IMR-90 (cell line): ENCODE data around the gene PREP. TPM values are rescaled to one million over a fixed set of nuclear protein-coding genes. Genes with fewer than 3 reads are reported as not detected.

Source experiments
- ATAC-seq: fragments of 200-7000 bp; cut with Tn5 transposase; 2 replicates; pipeline ENCODE4 v1.9.1; 2020; ENCODE audit warnings: low read depth, mild to moderate bottlenecking, moderate library complexity
- BruUV-seq: library from RNA; stranded (reverse); fragments of 400-500 nt; replicated peaks from 2 replicates; lab custom pipeline; 2021; lab: Mats Ljungman, UMichigan
- CTCF ChIA-PET: fragments of 300-600 bp; formaldehyde crosslinking; extraction: SDS; loops from one replicate; lab custom pipeline; 2021; ENCODE audit warnings: antibody characterized with exemption; lab: Yijun Ruan, JAX
- POLR2A ChIA-PET: fragments of 300-600 bp; sonication (Branson Sonifier 250); formaldehyde crosslinking; loops from one replicate; lab custom pipeline; 2022; ENCODE audit warnings: antibody characterized with exemption; ENCODE audit not compliant: unreplicated experiment; lab: Charles Lee
- DNase-seq: peaks from one replicate; pipeline ENCODE4 v3.0.0; 2013
- H2AFZ ChIP-seq: replicated peaks from 2 replicates; pipeline ENCODE3; 2013; ENCODE audit warnings: low read length, mild to moderate bottlenecking; ENCODE audit not compliant: poor library complexity
- H2AK5ac ChIP-seq: 2 replicates; pipeline ENCODE4 v1.6.1; 2013; ENCODE audit warnings: low read depth, low read length, inconsistent platforms
- H2AK9ac ChIP-seq: replicated peaks from 2 replicates; pipeline ENCODE3; 2013; ENCODE audit warnings: mild to moderate bottlenecking, low read depth, low read length, moderate library complexity; ENCODE audit not compliant: poor library complexity
- H2BK120ac ChIP-seq: 2 replicates; pipeline ENCODE4 v1.6.1; 2013; ENCODE audit warnings: low read depth, low read length, inconsistent platforms
- H2BK15ac ChIP-seq: 3 replicates; pipeline ENCODE4 v1.6.1; 2013; ENCODE audit warnings: low read depth, low read length, inconsistent platforms
- H2BK20ac ChIP-seq: 2 replicates; pipeline ENCODE4 v1.6.1; 2013; ENCODE audit warnings: low read depth, mild to moderate bottlenecking, inconsistent platforms, low read length, moderate library complexity
- H2BK5ac ChIP-seq: 2 replicates; pipeline ENCODE4 v1.6.1; 2013; ENCODE audit warnings: mild to moderate bottlenecking, low read depth, low read length, inconsistent platforms; ENCODE audit not compliant: poor library complexity, severe bottlenecking
- H3K14ac ChIP-seq: replicated peaks from 2 replicates; pipeline ENCODE4 v1.6.1; 2013; ENCODE audit warnings: low read depth, low read length, inconsistent platforms
- H3K18ac ChIP-seq: 2 replicates; pipeline ENCODE4 v1.6.1; 2013; ENCODE audit warnings: low read depth, low read length, control low read depth
- H3K23ac ChIP-seq: 2 replicates; pipeline ENCODE4 v1.6.1; 2013; ENCODE audit warnings: low read depth, low read length, inconsistent platforms
- H3K27ac ChIP-seq: 2 replicates; pipeline ENCODE4 v1.5.1; 2013; ENCODE audit warnings: mild to moderate bottlenecking, control low read depth, low read length; ENCODE audit not compliant: insufficient read depth
- H3K27me3 ChIP-seq: 2 replicates; pipeline ENCODE4 v1.6.1; 2013; ENCODE audit warnings: low read length; ENCODE audit not compliant: control insufficient read depth, insufficient read depth
- H3K36me3 ChIP-seq: 2 replicates; pipeline ENCODE4 v1.6.1; 2013; ENCODE audit warnings: low read length, mixed read lengths; ENCODE audit not compliant: control insufficient read depth, insufficient read depth
- H3K4ac ChIP-seq: 2 replicates; pipeline ENCODE4 v1.6.1; 2013; ENCODE audit warnings: low read depth, low read length, inconsistent platforms
- H3K4me1 ChIP-seq: 2 replicates; pipeline ENCODE4 v1.6.1; 2013; ENCODE audit warnings: low read length, mixed read lengths; ENCODE audit not compliant: control insufficient read depth, insufficient read depth
- H3K4me2 ChIP-seq: 2 replicates; pipeline ENCODE4 v1.6.1; 2013; ENCODE audit warnings: low read depth, mild to moderate bottlenecking, control low read depth, low read length, moderate library complexity
- H3K4me3 ChIP-seq: 2 replicates; pipeline ENCODE4 v1.5.1; 2013; ENCODE audit warnings: low read depth, mild to moderate bottlenecking, control low read depth, low read length, moderate library complexity; ENCODE audit not compliant: insufficient read depth
- H3K56ac ChIP-seq: 2 replicates; pipeline ENCODE4 v1.6.1; 2013; ENCODE audit warnings: low read length, inconsistent platforms; ENCODE audit not compliant: insufficient read depth; ENCODE audit errors: extremely low read depth
- H3K79me1 ChIP-seq, 2 experiments: 2 replicates each; pipeline ENCODE4 v1.6.1; 2013; ENCODE audit warnings: low read length in 2 of 2, inconsistent platforms in 1 of 2, low read depth in 1 of 2
- H3K9ac ChIP-seq: 2 replicates; pipeline ENCODE4 v1.6.1; 2013; ENCODE audit warnings: low read depth, low read length, control low read depth
- H3K9me1 ChIP-seq: 2 replicates; pipeline ENCODE4 v1.6.1; 2013; ENCODE audit warnings: low read length, inconsistent platforms; ENCODE audit not compliant: insufficient read depth
- H3K9me3 ChIP-seq: 2 replicates; pipeline ENCODE4 v1.6.1; 2013; ENCODE audit warnings: low read length; ENCODE audit not compliant: control insufficient read depth, insufficient read depth
- H4K20me1 ChIP-seq: 2 replicates; pipeline ENCODE4 v1.6.1; 2013; ENCODE audit warnings: low read length, inconsistent platforms; ENCODE audit not compliant: insufficient read depth
- H4K5ac ChIP-seq: 2 replicates; pipeline ENCODE4 v1.6.1; 2013; ENCODE audit warnings: mild to moderate bottlenecking, low read depth, low read length, control low read depth
- H4K8ac ChIP-seq, 2 experiments: 2 replicates each; pipeline ENCODE4 v1.6.1; 2013; ENCODE audit warnings: low read depth in 2 of 2, low read length in 2 of 2, control low read depth in 1 of 2, inconsistent platforms in 1 of 2
- H4K91ac ChIP-seq: 2 replicates; pipeline ENCODE4 v1.6.1; 2013; ENCODE audit warnings: low read depth, low read length, inconsistent platforms; ENCODE audit not compliant: insufficient read depth
- BHLHE40 ChIP-seq: fragments of 150-350 bp; IDR thresholded peaks from 2 replicates; pipeline ENCODE4 v1.6.1; 2016; ENCODE audit warnings: mild to moderate bottlenecking, low read depth, low read length
- CEBPB ChIP-seq: IDR thresholded peaks from 2 replicates; pipeline ENCODE4 v1.6.1; 2012; ENCODE audit warnings: low read depth, low read length, improper control_type of control experiment
- CHD1 ChIP-seq: IDR thresholded peaks from 2 replicates; pipeline ENCODE4 v1.6.1; 2012; ENCODE audit warnings: low read depth, low read length, improper control_type of control experiment
- MAZ ChIP-seq: IDR thresholded peaks from 2 replicates; pipeline ENCODE4 v1.6.1; 2012; ENCODE audit warnings: low read depth, mild to moderate bottlenecking, low read length, improper control_type of control experiment, moderate library complexity, borderline replicate concordance
- NFE2L2 ChIP-seq: fragments of 150-350 bp; IDR thresholded peaks from 2 replicates; pipeline ENCODE4 v1.6.1; 2016; ENCODE audit warnings: low read depth, mild to moderate bottlenecking, low read length
- POLR2A ChIP-seq: IDR thresholded peaks from 2 replicates; pipeline ENCODE4 v1.6.1; 2012; ENCODE audit warnings: mild to moderate bottlenecking, low read depth, low read length
- RAD21 ChIP-seq: IDR thresholded peaks from 2 replicates; pipeline ENCODE4 v1.6.1; 2012; ENCODE audit warnings: low read length, improper control_type of control experiment
- RCOR1 ChIP-seq: IDR thresholded peaks from 2 replicates; pipeline ENCODE4 v1.6.1; 2012; ENCODE audit warnings: mild to moderate bottlenecking, low read length, improper control_type of control experiment; ENCODE audit not compliant: insufficient replicate concordance
- SMC3 ChIP-seq: fragments of 150-350 bp; IDR thresholded peaks from 2 replicates; pipeline ENCODE4 v1.6.1; 2016; ENCODE audit warnings: low read depth, mild to moderate bottlenecking, antibody characterized with exemption, low read length, moderate library complexity
- WGBS, 2 experiments: methylation state at CpG; one replicate each; pipeline versions ENCODE4 v1.1.5 to v1.1.7; 2013; ENCODE audit warnings: missing lambda C conversion rate in 2 of 2; ENCODE audit not compliant: insufficient read length in 1 of 2; ENCODE audit errors: extremely low coverage in 2 of 2; 5-methylcytosine and 5-hydroxymethylcytosine counted together
- dilution Hi-C: fragments of 300-500 bp; cut with HindIII; formaldehyde crosslinking; loops from one replicate; pipeline ENCODE4 v1.14.3; 2018; ENCODE audit warnings: low sequenced_read_pairs; ENCODE audit not compliant: unreplicated experiment
- in situ Hi-C: fragments of 300-500 bp; cut with MboI; formaldehyde crosslinking; loops from 3 replicates; pipeline ENCODE4 v1.14.3; 2019; ENCODE audit warnings: low sequenced_read_pairs, inconsistent platforms, mixed read lengths
- intact Hi-C: fragments of 100-400 bp; cut with micrococcal nuclease; formaldehyde crosslinking; loops from 2 replicates; pipeline ENCODE4 v1.10.0; 2022
- polyA plus RNA-seq, 3 experiments: library from polyadenylated mRNA; depleted of rRNA; stranded (reverse); fragments of >200 nt; gene quantifications; 2 replicates each; pipeline ENCODE4 v1.2.3, GENCODE V29; 2012; ENCODE audit warnings: low replicate concordance in 1 of 3
- total RNA-seq: library from RNA; depleted of rRNA; stranded (reverse); fragments of >200 nt; gene quantifications from 2 replicates; pipeline ENCODE4 v1.2.3, GENCODE V29; 2012
- TF ChIP-seq, protein P1 (sequence below): fragments of 150-350 bp; IDR thresholded peaks from 2 replicates; pipeline ENCODE4 v1.6.1; 2016; ENCODE audit warnings: low read depth, mild to moderate bottlenecking, low read length, moderate library complexity, borderline replicate concordance
- TF ChIP-seq, protein P2 (sequence below): fragments of 150-350 bp; IDR thresholded peaks from 2 replicates; pipeline ENCODE4 v1.6.1; 2017; ENCODE audit warnings: mild to moderate bottlenecking, antibody characterized with exemption, low read length, low read depth

PREP gene
- total and polyA plus RNA-seq, 2 of the 4 experiments (the other 2 are of a cell fraction) = 21.0 to 25.7 TPM

DNA sequence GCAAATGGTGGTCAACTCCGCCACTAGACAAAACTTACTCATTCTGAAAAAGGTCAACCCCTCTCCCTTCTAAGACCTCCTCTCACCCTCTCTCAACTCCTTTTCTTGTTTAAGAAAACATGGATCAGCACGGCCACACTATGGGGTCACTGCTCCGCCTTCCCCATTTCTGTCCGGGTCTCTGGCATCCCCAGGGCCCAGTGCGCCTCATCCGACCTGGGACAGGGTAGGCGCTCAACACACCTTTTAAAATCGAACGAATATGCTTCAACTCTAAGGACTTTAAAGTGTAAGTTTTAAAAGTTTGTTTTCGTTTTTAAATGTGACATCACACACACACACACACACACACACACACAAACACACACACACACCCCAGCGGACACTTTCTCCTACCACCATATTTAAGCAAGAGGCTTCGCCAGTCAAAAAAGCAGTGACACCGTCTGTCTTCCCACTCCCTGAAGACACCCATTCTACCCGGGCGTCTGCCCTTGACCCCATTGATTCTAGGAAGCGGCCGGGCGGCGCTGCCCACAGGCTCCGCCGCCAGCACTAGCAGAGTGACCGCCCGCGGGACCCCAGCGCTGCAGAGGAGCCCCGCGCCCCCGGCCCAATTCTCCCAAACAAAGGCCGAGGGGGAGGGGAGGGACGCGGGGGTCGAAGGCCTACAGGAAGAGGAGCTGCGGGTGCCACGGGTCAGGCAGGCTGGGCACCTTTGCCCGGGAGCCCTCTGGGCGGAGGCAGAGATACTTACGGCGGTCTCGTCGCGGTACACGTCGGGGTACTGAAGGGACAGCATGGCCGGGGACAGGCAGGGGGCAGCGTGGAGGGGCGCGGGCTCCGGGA, 568 bp downstream of the PREP start:
- H2BK20ac ChIP-seq = no peak overlapping the region
- ChIA-PET CTCF (interaction anchor here (0.5 to 1.1 kb wide), 12 partner anchors 8 to 825 kb away, joined by 3 to 7 read pairs (median 3); a partner anchor contains a TSS), POLR2A (no interaction called here)
- intact Hi-C loops = loop anchor here (2.0 kb wide), 1 partner anchor 266 kb away; a partner anchor contains a TSS
- H3K27ac ChIP-seq = peak overlapping the region; percentile 69
- peak overlapping the region; percentile 76 for H3K4me3 ChIP-seq
- peak overlapping the region; percentile 75 for H3K9ac ChIP-seq
- peak overlapping the region in 1 of 2 experiments; percentile 53; a peak in 2 of 4 replicates for H4K8ac ChIP-seq
- peak overlapping the region; percentile 38 for H2BK5ac ChIP-seq
- H3K4me1 ChIP-seq = no peaks in the 10 kb centered on the region; the same call in 1 of the 2 replicates
- H3K4ac ChIP-seq = peak overlapping the region; percentile 57
- no peak overlapping the region for H2BK15ac ChIP-seq
- BruUV-seq = no TSS peak
- DNase-seq (peak; percentile 36), ATAC-seq (peak; percentile 50)
- peak overlapping the region; percentile 80 for H3K14ac ChIP-seq
- H3K56ac ChIP-seq = no peak overlapping the region
- H3K18ac ChIP-seq = no peak overlapping the region; the same call in 1 of the 2 replicates
- peak overlapping the region; percentile 1; the same call in 1 of the 2 replicates for H2AK5ac ChIP-seq
- peak overlapping the region; percentile 95 for H3K4me2 ChIP-seq
- dilution Hi-C loops = loop anchor here (25.0 kb wide), 1 partner anchor 315 kb away; no protein-coding TSS in a partner anchor
- in situ Hi-C loops = loop anchor here (10.0 kb wide), 1 partner anchor 308 kb away; no protein-coding TSS in a partner anchor
- peak overlapping the region; percentile 80 for H3K23ac ChIP-seq
- H3K36me3 ChIP-seq = no peaks in the 10 kb centered on the region
- no peaks in the 10 kb centered on the region for H3K27me3 ChIP-seq
- no peak overlapping the region for H2BK120ac ChIP-seq
- no peaks in the 10 kb centered on the region for H3K9me3 ChIP-seq
- H2AK9ac ChIP-seq = peak overlapping the region; percentile 75
- no peak overlapping the region; the same call in 1 of the 2 replicates for H4K5ac ChIP-seq
- peaks cover 2% of the 10 kb centered on the region; the same call in 1 of the 2 replicates for H3K9me1 ChIP-seq
- TF ChIP-seq CHD1 = no peak
- no peak for TF ChIP-seq RCOR1
- TF ChIP-seq, protein P1, sequence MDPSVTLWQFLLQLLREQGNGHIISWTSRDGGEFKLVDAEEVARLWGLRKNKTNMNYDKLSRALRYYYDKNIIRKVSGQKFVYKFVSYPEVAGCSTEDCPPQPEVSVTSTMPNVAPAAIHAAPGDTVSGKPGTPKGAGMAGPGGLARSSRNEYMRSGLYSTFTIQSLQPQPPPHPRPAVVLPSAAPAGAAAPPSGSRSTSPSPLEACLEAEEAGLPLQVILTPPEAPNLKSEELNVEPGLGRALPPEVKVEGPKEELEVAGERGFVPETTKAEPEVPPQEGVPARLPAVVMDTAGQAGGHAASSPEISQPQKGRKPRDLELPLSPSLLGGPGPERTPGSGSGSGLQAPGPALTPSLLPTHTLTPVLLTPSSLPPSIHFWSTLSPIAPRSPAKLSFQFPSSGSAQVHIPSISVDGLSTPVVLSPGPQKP = no peak
- TF ChIP-seq POLR2A = no peak
- TF ChIP-seq, protein P2, sequence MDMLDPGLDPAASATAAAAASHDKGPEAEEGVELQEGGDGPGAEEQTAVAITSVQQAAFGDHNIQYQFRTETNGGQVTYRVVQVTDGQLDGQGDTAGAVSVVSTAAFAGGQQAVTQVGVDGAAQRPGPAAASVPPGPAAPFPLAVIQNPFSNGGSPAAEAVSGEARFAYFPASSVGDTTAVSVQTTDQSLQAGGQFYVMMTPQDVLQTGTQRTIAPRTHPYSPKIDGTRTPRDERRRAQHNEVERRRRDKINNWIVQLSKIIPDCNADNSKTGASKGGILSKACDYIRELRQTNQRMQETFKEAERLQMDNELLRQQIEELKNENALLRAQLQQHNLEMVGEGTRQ = no peak
- TF ChIP-seq MAZ = no peak
- no peak for TF ChIP-seq SMC3
- no peak for TF ChIP-seq NFE2L2
- no peak for TF ChIP-seq BHLHE40
- no peak for TF ChIP-seq CEBPB
- TF ChIP-seq RAD21 = no peak
- H3K79me1 ChIP-seq = peaks cover 21 to 40% of the 10 kb centered on the region in 2 experiments
- H2AFZ ChIP-seq = peak overlapping the region; percentile 98
- H4K20me1 ChIP-seq = peaks cover 24% of the 10 kb centered on the region
- no peak overlapping the region; the same call in 1 of the 2 replicates for H4K91ac ChIP-seq
- 1% methylated on average over 24 of the region's 48 CpGs; no CpG with 5 or more reads in 1 of the 2 experiments for WGBS, 2 experiments
